Measurements from ENCODE around the gene SMG6.

SMG6 gene

DNA sequence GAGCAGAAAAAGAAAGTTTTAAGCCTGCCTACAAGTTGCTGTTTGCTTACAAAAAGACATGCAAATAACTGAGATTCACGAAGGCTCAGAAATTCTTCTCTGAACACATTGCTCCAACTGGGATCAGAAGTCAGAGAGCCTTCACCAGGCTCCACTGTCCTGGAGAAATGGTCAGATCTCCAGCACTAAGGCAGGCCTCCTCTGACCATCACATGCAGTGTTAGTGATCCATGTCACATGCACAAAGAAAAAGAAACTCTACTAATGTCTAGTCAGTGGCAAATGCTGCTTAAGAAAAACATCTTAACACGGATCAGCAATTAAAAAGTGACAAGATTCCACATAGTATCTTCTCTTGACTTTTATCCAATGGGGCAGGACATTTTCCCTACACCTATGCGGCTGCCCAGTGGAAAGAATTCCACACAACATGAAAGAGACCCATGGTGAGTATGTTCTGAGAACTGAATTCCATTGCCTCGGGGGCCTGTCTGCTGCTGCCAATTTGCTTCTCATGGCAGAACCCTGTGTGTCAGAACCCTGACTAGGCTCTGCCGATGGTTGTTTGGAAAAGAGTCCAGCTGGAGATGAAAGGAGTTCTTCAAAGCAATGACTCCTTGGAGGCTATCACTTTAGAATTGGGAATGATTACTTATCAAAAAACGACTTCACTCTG, 152.1 kb downstream of the SMG6 start:
- H3K79me2 ChIP-seq (ENCODE audit: control insufficient read depth, insufficient read depth, low read length): no peaks in the 10 kb centered on the region
- no peak overlapping the region for H3K23ac ChIP-seq (ENCODE audit: low read length)
- H3K4me1 ChIP-seq (ENCODE audit: control insufficient read depth, low read depth, low read length): no peaks in the 10 kb centered on the region
- H3K18ac ChIP-seq (ENCODE audit: low read length): no peak overlapping the region
- peak; percentile 43 for DNase-seq
- no peaks in the 10 kb centered on the region for H3K79me1 ChIP-seq (ENCODE audit: low read length)
- H3K4ac ChIP-seq (ENCODE audit: low read depth, low read length): no peak overlapping the region
- no peak overlapping the region for H4K5ac ChIP-seq (ENCODE audit: low read length)
- H3K36me3 ChIP-seq (ENCODE audit: control insufficient read depth, insufficient read depth, low read length): peaks cover 1% of the 10 kb centered on the region
- no CpG with 5 or more reads among the region's 6 CpGs for WGBS (ENCODE audit: extremely low coverage, insufficient coverage, low lambda C conversion rate)
- no peak overlapping the region for H2BK5ac ChIP-seq (ENCODE audit: low read length)
- no peak overlapping the region for H2BK15ac ChIP-seq (replicated peaks; ENCODE audit: low read depth)
- H4K8ac ChIP-seq (ENCODE audit: low read depth, low read length): no peak overlapping the region
- no peaks in the 10 kb centered on the region for H3K27me3 ChIP-seq (ENCODE audit: insufficient read depth, low read length, poor library complexity)
- H3K9ac ChIP-seq (ENCODE audit: low read length): no peak overlapping the region
- H3K27ac ChIP-seq (ENCODE audit: low read depth, low read length): no peak overlapping the region
- H2AK5ac ChIP-seq (ENCODE audit: low read length): no peak overlapping the region
- no peak overlapping the region for H3K4me2 ChIP-seq (ENCODE audit: low read length)
- H3K4me3 ChIP-seq (ENCODE audit: low read length): no peak overlapping the region
- no peak overlapping the region for H3K56ac ChIP-seq (ENCODE audit: low read length)
- H2BK120ac ChIP-seq (ENCODE audit: low read depth, low read length): no peak overlapping the region

DNA sequence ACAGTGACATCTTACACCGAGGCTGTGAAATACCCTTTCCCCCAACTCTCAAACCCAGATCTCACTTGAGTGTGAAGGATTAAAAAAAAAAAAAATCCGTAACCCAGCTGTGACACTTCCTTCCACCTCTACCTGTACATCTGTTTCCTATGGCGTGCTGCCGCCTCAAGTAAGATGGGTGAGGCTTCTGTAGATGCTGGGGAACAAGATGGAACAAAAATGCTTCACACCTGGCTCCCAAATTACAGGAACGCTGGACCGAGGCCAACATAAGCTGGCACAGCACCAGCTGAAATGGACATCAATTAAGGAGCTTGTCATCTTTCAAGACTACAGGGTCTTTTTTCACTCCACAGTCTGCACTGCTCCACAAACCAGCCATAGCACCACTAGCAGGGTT, 152.8 kb downstream of the SMG6 start:
- H3K18ac ChIP-seq (ENCODE audit: low read length): no peak overlapping the region
- no peak overlapping the region for H2BK5ac ChIP-seq (ENCODE audit: low read length)
- no peak overlapping the region for H2AK5ac ChIP-seq (ENCODE audit: low read length)
- no peak overlapping the region for H3K23ac ChIP-seq (ENCODE audit: low read length)
- H4K8ac ChIP-seq (ENCODE audit: low read depth, low read length): no peak overlapping the region
- H3K79me1 ChIP-seq (ENCODE audit: low read length): no peaks in the 10 kb centered on the region
- H3K27ac ChIP-seq (ENCODE audit: low read depth, low read length): no peak overlapping the region
- H3K79me2 ChIP-seq (ENCODE audit: control insufficient read depth, insufficient read depth, low read length): no peaks in the 10 kb centered on the region
- no peak overlapping the region for H4K5ac ChIP-seq (ENCODE audit: low read length)
- no peak overlapping the region for H3K4me2 ChIP-seq (ENCODE audit: low read length)
- no peaks in the 10 kb centered on the region for H3K27me3 ChIP-seq (ENCODE audit: insufficient read depth, low read length, poor library complexity)
- H3K4ac ChIP-seq (ENCODE audit: low read depth, low read length): no peak overlapping the region
- no peak overlapping the region for H2BK15ac ChIP-seq (replicated peaks; ENCODE audit: low read depth)
- H3K9ac ChIP-seq (ENCODE audit: low read length): no peak overlapping the region
- H3K56ac ChIP-seq (ENCODE audit: low read length): no peak overlapping the region
- H2BK120ac ChIP-seq (ENCODE audit: low read depth, low read length): no peak overlapping the region
- DNase-seq: no peak
- H3K4me3 ChIP-seq (ENCODE audit: low read length): no peak overlapping the region
- H3K4me1 ChIP-seq (ENCODE audit: control insufficient read depth, low read depth, low read length): no peaks in the 10 kb centered on the region
- H3K36me3 ChIP-seq (ENCODE audit: control insufficient read depth, insufficient read depth, low read length): peaks cover 1% of the 10 kb centered on the region
- WGBS (ENCODE audit: extremely low coverage, insufficient coverage, low lambda C conversion rate): no CpG with 5 or more reads among the region's 6 CpGs

DNA sequence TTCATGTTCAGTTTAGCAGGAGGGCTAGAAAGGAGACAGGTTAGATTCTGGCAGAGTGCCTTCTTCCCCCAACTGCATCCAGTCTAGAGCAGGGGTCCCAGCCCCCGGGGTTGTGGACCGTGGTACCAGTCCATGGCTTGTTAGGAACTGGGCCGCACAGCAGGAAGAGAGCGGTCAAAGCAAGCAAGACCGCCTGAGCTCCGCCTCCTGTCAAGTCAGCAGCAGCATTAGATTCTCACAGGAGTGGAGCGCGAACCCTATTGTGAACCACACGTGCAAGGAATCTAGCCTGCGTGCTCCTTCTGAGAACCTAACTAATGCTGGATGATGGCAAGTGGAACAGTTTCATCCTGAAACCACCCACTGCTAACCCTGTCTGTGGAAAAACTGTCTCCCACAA, 153.7 kb downstream of the SMG6 start:
- Histone ChIP-seq H3K4me2 (ENCODE audit: low read length) (no peak overlapping the region), H2BK5ac (ENCODE audit: low read length) (no peak overlapping the region), H4K5ac (ENCODE audit: low read length) (no peak overlapping the region), H3K23ac (ENCODE audit: low read length) (no peak overlapping the region), H3K4me3 (ENCODE audit: low read length) (no peak overlapping the region), H3K18ac (ENCODE audit: low read length) (no peak overlapping the region), H2AK5ac (ENCODE audit: low read length) (no peak overlapping the region), H3K4ac (ENCODE audit: low read depth, low read length) (no peak overlapping the region), H3K27ac (ENCODE audit: low read depth, low read length) (no peak overlapping the region), H3K9ac (ENCODE audit: low read length) (no peak overlapping the region), H2BK120ac (ENCODE audit: low read depth, low read length) (no peak overlapping the region), H3K36me3 (ENCODE audit: control insufficient read depth, insufficient read depth, low read length) (peaks cover 1% of the 10 kb centered on the region), H4K8ac (ENCODE audit: low read depth, low read length) (no peak overlapping the region), H3K79me2 (ENCODE audit: control insufficient read depth, insufficient read depth, low read length) (no peaks in the 10 kb centered on the region), H3K4me1 (ENCODE audit: control insufficient read depth, low read depth, low read length) (no peaks in the 10 kb centered on the region), H3K56ac (ENCODE audit: low read length) (no peak overlapping the region), H2BK15ac (replicated peaks; ENCODE audit: low read depth) (no peak overlapping the region), H3K79me1 (ENCODE audit: low read length) (no peaks in the 10 kb centered on the region), H3K27me3 (ENCODE audit: insufficient read depth, low read length, poor library complexity) (no peaks in the 10 kb centered on the region)
- DNase-seq: no peak
- no CpG with 5 or more reads among the region's 10 CpGs for WGBS (ENCODE audit: extremely low coverage, insufficient coverage, low lambda C conversion rate)

DNA sequence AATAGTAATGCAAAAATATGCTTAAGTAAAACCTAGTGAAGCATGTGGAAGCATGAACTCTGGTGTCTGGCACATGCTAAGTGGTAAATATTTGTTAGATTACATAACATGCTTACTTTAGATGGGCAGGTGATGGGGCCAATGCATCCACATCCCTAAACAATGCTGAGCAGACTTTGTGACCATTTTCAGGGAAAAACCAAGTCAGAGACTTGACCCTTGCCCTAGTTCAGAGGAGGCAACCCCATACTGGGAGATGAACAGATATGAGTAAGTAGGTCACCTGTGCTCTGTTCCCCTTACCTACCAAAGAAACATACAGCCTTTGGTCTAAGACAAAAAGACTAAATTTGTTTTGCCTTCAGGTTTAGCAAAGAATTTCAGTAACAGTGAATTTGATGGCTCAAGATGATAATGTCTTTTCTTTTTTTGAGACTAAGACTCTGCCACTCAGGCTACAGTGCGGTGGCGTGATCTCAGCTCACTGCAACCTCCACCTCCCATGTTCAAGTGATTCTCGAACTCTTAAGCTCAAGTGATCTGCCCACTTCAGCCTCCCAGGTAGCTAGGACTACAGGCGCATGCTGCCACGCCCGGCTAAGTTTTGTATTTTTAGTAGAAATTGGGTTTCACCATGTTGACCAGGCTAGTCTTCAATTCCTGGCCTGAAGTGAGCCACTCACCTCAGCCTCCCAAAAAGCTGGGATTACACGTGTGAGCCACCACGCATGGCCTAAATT, 157.3 kb downstream of the SMG6 start:
- Histone ChIP-seq H2BK15ac (replicated peaks; ENCODE audit: low read depth) (no peak overlapping the region), H2BK5ac (ENCODE audit: low read length) (no peak overlapping the region), H3K9ac (ENCODE audit: low read length) (no peak overlapping the region), H3K18ac (ENCODE audit: low read length) (no peak overlapping the region), H3K27me3 (ENCODE audit: insufficient read depth, low read length, poor library complexity) (no peaks in the 10 kb centered on the region), H4K8ac (ENCODE audit: low read depth, low read length) (no peak overlapping the region), H3K4ac (ENCODE audit: low read depth, low read length) (no peak overlapping the region), H3K79me2 (ENCODE audit: control insufficient read depth, insufficient read depth, low read length) (no peaks in the 10 kb centered on the region), H3K4me1 (ENCODE audit: control insufficient read depth, low read depth, low read length) (no peaks in the 10 kb centered on the region), H3K23ac (ENCODE audit: low read length) (no peak overlapping the region), H3K79me1 (ENCODE audit: low read length) (no peaks in the 10 kb centered on the region), H3K27ac (ENCODE audit: low read depth, low read length) (no peak overlapping the region), H4K5ac (ENCODE audit: low read length) (no peak overlapping the region), H2AK5ac (ENCODE audit: low read length) (no peak overlapping the region), H3K4me3 (ENCODE audit: low read length) (no peak overlapping the region), H3K4me2 (ENCODE audit: low read length) (no peak overlapping the region), H3K56ac (ENCODE audit: low read length) (no peak overlapping the region), H3K36me3 (ENCODE audit: control insufficient read depth, insufficient read depth, low read length) (peaks cover 1% of the 10 kb centered on the region), H2BK120ac (ENCODE audit: low read depth, low read length) (no peak overlapping the region)
- no peak for DNase-seq
- WGBS (ENCODE audit: extremely low coverage, insufficient coverage, low lambda C conversion rate): no CpG with 5 or more reads among the region's 8 CpGs

DNA sequence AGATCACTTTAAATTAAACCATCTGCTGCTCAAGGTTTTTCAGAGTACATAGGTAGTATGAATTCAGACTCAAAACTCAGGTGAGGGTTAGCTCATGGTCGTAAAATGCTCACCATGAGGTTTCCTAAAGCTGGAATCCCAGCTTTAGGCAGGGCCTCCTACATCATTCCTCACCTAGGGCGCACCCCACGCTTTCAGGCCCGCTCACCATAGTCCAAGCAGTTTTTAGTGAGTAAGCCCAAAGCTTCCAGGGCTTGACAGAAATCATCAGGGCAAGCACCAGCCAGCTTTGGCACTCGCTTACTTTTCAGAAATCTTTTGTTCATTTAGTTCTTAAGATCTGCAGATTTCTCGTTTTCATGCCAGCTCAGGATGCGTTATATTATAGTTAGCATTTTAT, 158.9 kb downstream of the SMG6 start:
- Histone ChIP-seq H3K23ac (ENCODE audit: low read length) (no peak overlapping the region), H3K27me3 (ENCODE audit: insufficient read depth, low read length, poor library complexity) (no peaks in the 10 kb centered on the region), H3K56ac (ENCODE audit: low read length) (no peak overlapping the region), H3K18ac (ENCODE audit: low read length) (no peak overlapping the region), H4K8ac (ENCODE audit: low read depth, low read length) (no peak overlapping the region), H2BK120ac (ENCODE audit: low read depth, low read length) (no peak overlapping the region), H3K4me2 (ENCODE audit: low read length) (no peak overlapping the region), H4K5ac (ENCODE audit: low read length) (no peak overlapping the region), H3K27ac (ENCODE audit: low read depth, low read length) (no peak overlapping the region), H2BK5ac (ENCODE audit: low read length) (no peak overlapping the region), H2AK5ac (ENCODE audit: low read length) (no peak overlapping the region), H3K79me1 (ENCODE audit: low read length) (no peaks in the 10 kb centered on the region), H3K4me1 (ENCODE audit: control insufficient read depth, low read depth, low read length) (no peaks in the 10 kb centered on the region), H3K79me2 (ENCODE audit: control insufficient read depth, insufficient read depth, low read length) (no peaks in the 10 kb centered on the region), H3K9ac (ENCODE audit: low read length) (no peak overlapping the region), H3K4ac (ENCODE audit: low read depth, low read length) (no peak overlapping the region), H3K36me3 (ENCODE audit: control insufficient read depth, insufficient read depth, low read length) (peaks cover 1% of the 10 kb centered on the region), H2BK15ac (replicated peaks; ENCODE audit: low read depth) (no peak overlapping the region), H3K4me3 (ENCODE audit: low read length) (no peak overlapping the region)
- no CpG with 5 or more reads among the region's 7 CpGs for WGBS (ENCODE audit: extremely low coverage, insufficient coverage, low lambda C conversion rate)
- no peak for DNase-seq

Data from mesendoderm (in vitro differentiated cells).